Mesenchymal stem cell (in vitro differentiated cells and primary cell): ENCODE data around the gene PCMT1.

Experiments used
- DNase-seq: peaks from one replicate; pipeline ENCODE4 v3.0.0-alpha.2; 2013
- H2AFZ ChIP-seq: one replicate; pipeline ENCODE4 v1.6.1; 2013; ENCODE audit warnings: low read depth, mild to moderate bottlenecking, control low read depth, inconsistent platforms, low read length, moderate library complexity
- H2AK5ac ChIP-seq: 2 replicates; pipeline ENCODE4 v1.6.1; 2013; ENCODE audit warnings: low read length, moderate library complexity, mild to moderate bottlenecking, inconsistent platforms; ENCODE audit not compliant: severe bottlenecking
- H2BK120ac ChIP-seq: one replicate; pipeline ENCODE4 v1.6.1; 2013; ENCODE audit warnings: low read depth, mild to moderate bottlenecking, inconsistent platforms, low read length, moderate library complexity
- H2BK12ac ChIP-seq, 2 experiments: one replicate each; pipeline ENCODE4 v1.6.1; 2013; ENCODE audit warnings: inconsistent platforms in 2 of 2, low read length in 2 of 2, mild to moderate bottlenecking in 2 of 2, moderate library complexity in 2 of 2, control low read depth in 1 of 2
- H2BK15ac ChIP-seq: one replicate; pipeline ENCODE4 v1.6.1; 2013; ENCODE audit warnings: mild to moderate bottlenecking, low read depth, inconsistent platforms; ENCODE audit not compliant: poor library complexity, severe bottlenecking
- H2BK5ac ChIP-seq: 2 replicates; pipeline ENCODE4 v1.6.1; 2013; ENCODE audit warnings: low read depth, mild to moderate bottlenecking, low read length, control low read depth, inconsistent platforms; ENCODE audit not compliant: poor library complexity, severe bottlenecking
- H3K14ac ChIP-seq, 2 experiments: one replicate each; pipeline ENCODE4 v1.6.1; 2013; ENCODE audit warnings: inconsistent platforms in 2 of 2, low read length in 2 of 2, control low read depth in 1 of 2, mild to moderate bottlenecking in 1 of 2, moderate library complexity in 1 of 2
- H3K18ac ChIP-seq, 2 experiments: one replicate each; pipeline ENCODE4 v1.6.1; 2013; ENCODE audit warnings: inconsistent platforms in 2 of 2, low read length in 2 of 2, control low read depth in 1 of 2, low read depth in 1 of 2, mild to moderate bottlenecking in 1 of 2
- H3K23ac ChIP-seq, 2 experiments: one replicate each; pipeline ENCODE4 v1.6.1; 2013; ENCODE audit warnings: inconsistent platforms in 2 of 2, low read length in 2 of 2, mild to moderate bottlenecking in 2 of 2, moderate library complexity in 2 of 2, control low read depth in 1 of 2
- H3K27ac ChIP-seq: 2 replicates; pipeline ENCODE4 v1.5.1; 2013; ENCODE audit warnings: mild to moderate bottlenecking, moderate library complexity, low read length, control low read depth, inconsistent platforms; ENCODE audit not compliant: poor library complexity, severe bottlenecking
- H3K27me3 ChIP-seq, 2 experiments: 2 replicates each; pipeline versions ENCODE4 v1.6.1 to v1.7.0; 2013; ENCODE audit warnings: low read length in 2 of 2, mild to moderate bottlenecking in 2 of 2, moderate library complexity in 2 of 2, control low read depth in 1 of 2, inconsistent platforms in 1 of 2; ENCODE audit not compliant: control insufficient read depth in 1 of 2, insufficient read depth in 1 of 2
- H3K36me3 ChIP-seq, 2 experiments: 2 replicates each; pipeline versions ENCODE4 v1.6.1 to v1.7.0; 2013; ENCODE audit warnings: low read length in 2 of 2, control low read depth in 1 of 2, inconsistent platforms in 1 of 2, low read depth in 1 of 2, mild to moderate bottlenecking in 1 of 2; ENCODE audit not compliant: insufficient read depth in 2 of 2, control insufficient read depth in 1 of 2
- H3K4ac ChIP-seq, 2 experiments: one replicate each; pipeline ENCODE4 v1.6.1; 2013; ENCODE audit warnings: inconsistent platforms in 2 of 2, low read length in 2 of 2, mild to moderate bottlenecking in 2 of 2, moderate library complexity in 2 of 2, control low read depth in 1 of 2, low read depth in 1 of 2
- H3K4me1 ChIP-seq: 2 replicates; pipeline ENCODE4 v1.6.1; 2013; ENCODE audit warnings: low read depth, low read length, control low read depth; ENCODE audit not compliant: control insufficient read depth, insufficient read depth
- H3K4me2 ChIP-seq: 2 replicates; pipeline ENCODE4 v1.6.1; 2013; ENCODE audit warnings: low read length, mild to moderate bottlenecking, inconsistent platforms; ENCODE audit not compliant: poor library complexity, severe bottlenecking
- H3K4me3 ChIP-seq, 2 experiments: 2 replicates each; pipeline versions ENCODE4 v1.5.1 to v1.7.0; 2013; ENCODE audit warnings: low read length in 2 of 2, mild to moderate bottlenecking in 2 of 2, control low read depth in 1 of 2, low read depth in 1 of 2; ENCODE audit not compliant: insufficient read depth in 1 of 2
- H3K79me1 ChIP-seq: replicated peaks from 2 replicates; pipeline ENCODE4 v1.6.1; 2013; ENCODE audit warnings: mild to moderate bottlenecking, control low read depth, low read length, inconsistent platforms; ENCODE audit not compliant: poor library complexity, severe bottlenecking
- H3K9ac ChIP-seq: 2 replicates; pipeline ENCODE4 v1.7.0; 2013; ENCODE audit warnings: mild to moderate bottlenecking, low read length, moderate library complexity
- H3K9me3 ChIP-seq: 2 replicates; pipeline ENCODE4 v1.7.0; 2013; ENCODE audit warnings: mild to moderate bottlenecking, low read length; ENCODE audit not compliant: control insufficient read depth
- H4K8ac ChIP-seq: one replicate; pipeline ENCODE4 v1.6.1; 2013; ENCODE audit warnings: inconsistent platforms, mild to moderate bottlenecking, low read length, moderate library complexity
- H4K91ac ChIP-seq: one replicate; pipeline ENCODE4 v1.6.1; 2013; ENCODE audit warnings: mild to moderate bottlenecking, low read length, inconsistent platforms
- WGBS: methylation state at CpG from one replicate; pipeline ENCODE4 v1.1.7; 2013; ENCODE audit warnings: mixed read lengths; 5-methylcytosine and 5-hydroxymethylcytosine counted together

The PCMT1 gene

DNA sequence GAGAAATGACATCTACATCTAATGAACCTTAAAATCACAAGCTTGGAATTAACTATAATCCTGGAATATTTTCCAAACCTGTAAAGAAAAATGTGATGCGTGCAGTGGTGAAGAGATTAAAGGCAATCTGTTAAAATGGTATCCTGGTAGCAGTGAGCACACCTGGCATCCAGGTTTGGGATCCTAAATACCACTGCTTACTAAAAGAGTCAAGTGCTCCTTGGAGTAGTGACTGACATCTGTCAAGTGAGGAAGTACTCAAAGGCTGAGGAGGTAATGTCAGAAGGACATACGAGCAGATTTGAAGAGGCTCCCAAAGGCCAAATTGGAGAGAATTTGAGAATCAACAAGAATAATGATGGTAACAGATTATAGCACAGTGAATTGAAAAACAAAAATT is 32.8 kb downstream of the PCMT1 start:
- H3K36me3 ChIP-seq: peaks cover 10 to 53% of the 10 kb centered on the region in 2 experiments
- no peak overlapping the region for H3K4ac ChIP-seq
- WGBS: 97% methylated on average over 2 of the region's 2 CpGs
- no peak overlapping the region for H3K4me2 ChIP-seq
- no peak overlapping the region for H3K27ac ChIP-seq
- no peak overlapping the region for H2BK12ac ChIP-seq
- H2BK5ac ChIP-seq: no peak overlapping the region
- no peak overlapping the region for H3K4me3 ChIP-seq
- no peak overlapping the region for H3K9ac ChIP-seq
- H3K79me1 ChIP-seq: peaks cover 12% of the 10 kb centered on the region
- H3K23ac ChIP-seq: no peak overlapping the region
- DNase-seq: no peak
- H3K27me3 ChIP-seq: no peaks in the 10 kb centered on the region
- no peak overlapping the region for H2AFZ ChIP-seq
- H3K14ac ChIP-seq: no peak overlapping the region
- H2BK120ac ChIP-seq: no peak overlapping the region
- H2AK5ac ChIP-seq: no peak overlapping the region
- no peak overlapping the region for H4K8ac ChIP-seq
- no peak overlapping the region for H3K18ac ChIP-seq
- H4K91ac ChIP-seq: no peak overlapping the region
- H2BK15ac ChIP-seq: no peak overlapping the region
- peaks cover 1% of the 10 kb centered on the region for H3K4me1 ChIP-seq
- no peaks in the 10 kb centered on the region for H3K9me3 ChIP-seq

DNA sequence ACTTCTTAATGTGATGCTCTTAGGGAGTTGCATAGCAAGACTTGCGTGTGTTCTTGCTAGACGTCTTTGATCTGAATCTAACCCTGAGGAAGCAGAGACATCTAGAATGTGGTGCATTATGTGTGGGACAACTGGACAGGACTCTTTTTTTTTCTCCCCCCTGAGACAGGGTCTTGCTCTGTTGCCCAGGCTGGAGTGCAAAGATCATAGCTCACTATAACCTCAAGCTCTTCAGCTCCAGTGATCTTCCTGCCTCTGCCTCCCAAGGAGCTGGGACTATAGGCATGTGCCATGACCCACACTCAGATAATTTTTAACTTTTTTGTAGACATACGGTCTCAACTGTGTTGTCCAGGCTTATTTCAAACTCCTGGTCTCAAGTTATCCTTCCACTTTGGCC is 34.0 kb downstream of the PCMT1 start:
- WGBS: 96% methylated on average over 3 of the region's 3 CpGs
- no peak overlapping the region for H3K27ac ChIP-seq
- no peak overlapping the region for H2BK12ac ChIP-seq
- no peak overlapping the region for H3K23ac ChIP-seq
- peaks cover 1% of the 10 kb centered on the region for H3K4me1 ChIP-seq
- no peaks in the 10 kb centered on the region for H3K9me3 ChIP-seq
- no peaks in the 10 kb centered on the region for H3K27me3 ChIP-seq
- no peak overlapping the region for H4K91ac ChIP-seq
- H2BK120ac ChIP-seq: no peak overlapping the region
- no peak overlapping the region for H2AK5ac ChIP-seq
- H3K36me3 ChIP-seq: peaks cover 10 to 52% of the 10 kb centered on the region in 2 experiments
- no peak overlapping the region for H2BK15ac ChIP-seq
- no peak overlapping the region for H3K4me2 ChIP-seq
- no peak overlapping the region for H4K8ac ChIP-seq
- no peak overlapping the region for H2AFZ ChIP-seq
- no peak overlapping the region for H2BK5ac ChIP-seq
- H3K14ac ChIP-seq: no peak overlapping the region
- no peak for DNase-seq
- H3K18ac ChIP-seq: no peak overlapping the region
- peaks cover 11% of the 10 kb centered on the region for H3K79me1 ChIP-seq
- H3K4ac ChIP-seq: no peak overlapping the region
- no peak overlapping the region for H3K9ac ChIP-seq
- no peak overlapping the region for H3K4me3 ChIP-seq

DNA sequence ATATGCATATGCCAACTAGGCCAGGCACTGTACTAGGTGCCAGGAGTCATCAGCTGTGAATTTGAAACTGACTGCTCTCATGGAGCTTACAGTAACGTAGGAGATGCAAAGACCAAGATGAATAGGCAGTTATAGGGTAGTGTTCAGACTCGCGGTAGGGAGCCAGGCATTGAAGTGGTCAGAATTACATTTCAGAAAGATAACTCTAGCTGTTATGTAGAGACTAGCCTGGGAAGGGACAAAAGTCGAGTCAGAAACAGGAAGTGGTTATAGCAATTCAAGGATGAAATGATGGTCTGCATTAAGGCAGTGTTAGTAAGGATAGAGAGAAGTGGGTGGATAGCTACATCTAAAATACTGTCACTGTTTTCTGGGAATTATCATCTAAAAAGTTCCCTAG is 56.6 kb downstream of the PCMT1 start:
- Histone ChIP-seq H3K27me3 (no peaks in the 10 kb centered on the region), H3K36me3 (peaks cover 11 to 44% of the 10 kb centered on the region in 2 experiments), H3K4ac (no peak overlapping the region), H3K18ac (no peak overlapping the region), H3K4me1 (no peaks in the 10 kb centered on the region), H4K8ac (no peak overlapping the region), H2BK12ac (no peak overlapping the region), H3K23ac (no peak overlapping the region), H3K9me3 (no peaks in the 10 kb centered on the region), H3K9ac (no peak overlapping the region), H3K4me3 (no peak overlapping the region), H3K4me2 (no peak overlapping the region), H2BK15ac (no peak overlapping the region), H3K27ac (no peak overlapping the region), H3K14ac (no peak overlapping the region), H2AK5ac (no peak overlapping the region), H2BK5ac (no peak overlapping the region), H2AFZ (no peak overlapping the region), H4K91ac (no peak overlapping the region), H3K79me1 (peaks cover 10% of the 10 kb centered on the region), H2BK120ac (no peak overlapping the region)
- 73% methylated on average over 4 of the region's 4 CpGs for WGBS
- DNase-seq: no peak

DNA sequence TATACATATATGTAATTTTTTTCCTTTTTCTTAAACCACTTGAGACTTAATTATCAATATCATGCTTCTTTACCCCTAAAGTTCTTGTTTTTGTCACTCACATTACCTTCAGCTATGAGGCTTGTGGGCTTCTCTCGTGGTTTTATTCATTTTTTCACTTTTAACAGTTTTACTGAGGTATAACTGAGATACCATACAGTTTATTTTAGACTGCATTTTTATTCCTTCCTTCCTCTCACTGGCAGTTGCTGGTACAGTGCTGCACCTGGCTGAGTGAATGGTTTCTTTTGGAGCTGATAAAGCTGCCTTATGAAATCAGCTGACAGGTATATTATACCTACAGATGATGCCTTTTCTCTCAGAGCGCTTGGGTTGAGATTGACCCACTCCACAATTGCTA is 60.3 kb downstream of the PCMT1 start:
- no peak overlapping the region for H3K4me2 ChIP-seq
- H2AFZ ChIP-seq: no peak overlapping the region
- H3K79me1 ChIP-seq: peaks cover 4% of the 10 kb centered on the region
- DNase-seq: no peak
- 83% methylated on average over 1 of the region's 2 CpGs for WGBS
- H4K91ac ChIP-seq: no peak overlapping the region
- H2BK15ac ChIP-seq: no peak overlapping the region
- no peak overlapping the region for H3K27ac ChIP-seq
- no peak overlapping the region for H3K14ac ChIP-seq
- no peak overlapping the region for H3K23ac ChIP-seq
- no peaks in the 10 kb centered on the region for H3K27me3 ChIP-seq
- H3K9me3 ChIP-seq: no peaks in the 10 kb centered on the region
- no peak overlapping the region for H3K9ac ChIP-seq
- no peak overlapping the region for H4K8ac ChIP-seq
- no peaks in the 10 kb centered on the region for H3K4me1 ChIP-seq
- no peak overlapping the region for H2AK5ac ChIP-seq
- no peak overlapping the region for H3K4ac ChIP-seq
- no peak overlapping the region for H3K4me3 ChIP-seq
- no peak overlapping the region for H2BK12ac ChIP-seq
- H3K36me3 ChIP-seq: peaks cover 7 to 51% of the 10 kb centered on the region in 2 experiments
- H2BK5ac ChIP-seq: no peak overlapping the region
- H3K18ac ChIP-seq: no peak overlapping the region
- H2BK120ac ChIP-seq: no peak overlapping the region
